ENCODE measurements around the gene KRTAP10-5.

KRTAP10-5 gene

DNA sequence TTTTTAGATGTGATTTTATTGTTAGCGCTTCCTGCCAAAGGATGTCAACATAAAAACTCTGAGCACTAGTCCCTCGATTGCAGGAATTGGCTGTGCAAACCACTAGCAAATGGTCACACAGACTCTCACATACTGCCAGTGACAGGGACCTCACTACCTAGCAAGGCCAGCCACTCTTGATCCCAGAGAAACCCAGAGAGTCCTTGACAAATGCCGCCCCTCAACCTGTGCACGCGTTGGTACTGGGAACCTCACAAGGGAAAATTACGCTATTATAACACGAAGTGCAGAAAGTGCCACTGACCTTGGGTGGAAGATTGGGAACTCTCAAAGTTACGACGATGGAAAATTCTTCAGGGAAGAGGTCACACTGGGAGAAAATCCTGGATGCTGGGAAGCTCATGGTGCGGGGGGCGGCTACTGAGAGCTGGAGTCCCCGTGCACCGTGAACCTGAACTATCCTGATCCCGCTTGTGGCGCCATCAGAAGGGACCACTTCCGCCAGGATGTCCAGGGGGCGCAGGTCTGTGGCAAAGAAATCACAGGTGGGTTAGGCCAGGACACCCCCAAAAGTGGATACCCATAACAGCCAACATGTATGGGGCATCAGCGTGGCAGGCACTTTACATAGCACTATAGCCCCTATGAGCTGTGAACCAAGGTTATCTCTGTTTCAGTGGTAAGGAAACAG lies 12.8 kb downstream of the KRTAP10-5 start:
- no peak overlapping the region for H3K4me3 ChIP-seq (IDR thresholded peaks at IDR 0.05; ENCODE audit: insufficient read depth, low read depth, low read length)
- no peaks in the 10 kb centered on the region for H3K79me2 ChIP-seq (ENCODE audit: insufficient read depth, low read depth)
- H2AFZ ChIP-seq (ENCODE audit: low read depth) = no peak overlapping the region
- H3K36me3 ChIP-seq (ENCODE audit: insufficient read depth) = no peaks in the 10 kb centered on the region
- H3K4me2 ChIP-seq = no peak overlapping the region
- TF ChIP-seq, protein P1, sequence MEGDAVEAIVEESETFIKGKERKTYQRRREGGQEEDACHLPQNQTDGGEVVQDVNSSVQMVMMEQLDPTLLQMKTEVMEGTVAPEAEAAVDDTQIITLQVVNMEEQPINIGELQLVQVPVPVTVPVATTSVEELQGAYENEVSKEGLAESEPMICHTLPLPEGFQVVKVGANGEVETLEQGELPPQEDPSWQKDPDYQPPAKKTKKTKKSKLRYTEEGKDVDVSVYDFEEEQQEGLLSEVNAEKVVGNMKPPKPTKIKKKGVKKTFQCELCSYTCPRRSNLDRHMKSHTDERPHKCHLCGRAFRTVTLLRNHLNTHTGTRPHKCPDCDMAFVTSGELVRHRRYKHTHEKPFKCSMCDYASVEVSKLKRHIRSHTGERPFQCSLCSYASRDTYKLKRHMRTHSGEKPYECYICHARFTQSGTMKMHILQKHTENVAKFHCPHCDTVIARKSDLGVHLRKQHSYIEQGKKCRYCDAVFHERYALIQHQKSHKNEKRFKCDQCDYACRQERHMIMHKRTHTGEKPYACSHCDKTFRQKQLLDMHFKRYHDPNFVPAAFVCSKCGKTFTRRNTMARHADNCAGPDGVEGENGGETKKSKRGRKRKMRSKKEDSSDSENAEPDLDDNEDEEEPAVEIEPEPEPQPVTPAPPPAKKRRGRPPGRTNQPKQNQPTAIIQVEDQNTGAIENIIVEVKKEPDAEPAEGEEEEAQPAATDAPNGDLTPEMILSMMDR (conservative IDR thresholded peaks at IDR 0.05; ENCODE audit: low read depth, low read length) = no peak
- no peak overlapping the region for H3K27ac ChIP-seq
- H3K27me3 ChIP-seq (ENCODE audit: insufficient read depth, low read depth) = peaks cover 48% of the 10 kb centered on the region
- H3K9ac ChIP-seq = no peak overlapping the region
- H4K20me1 ChIP-seq (ENCODE audit: insufficient read depth) = no peaks in the 10 kb centered on the region
- H3K4me1 ChIP-seq (ENCODE audit: low read depth, poor library complexity, severe bottlenecking) = no peaks in the 10 kb centered on the region

DNA sequence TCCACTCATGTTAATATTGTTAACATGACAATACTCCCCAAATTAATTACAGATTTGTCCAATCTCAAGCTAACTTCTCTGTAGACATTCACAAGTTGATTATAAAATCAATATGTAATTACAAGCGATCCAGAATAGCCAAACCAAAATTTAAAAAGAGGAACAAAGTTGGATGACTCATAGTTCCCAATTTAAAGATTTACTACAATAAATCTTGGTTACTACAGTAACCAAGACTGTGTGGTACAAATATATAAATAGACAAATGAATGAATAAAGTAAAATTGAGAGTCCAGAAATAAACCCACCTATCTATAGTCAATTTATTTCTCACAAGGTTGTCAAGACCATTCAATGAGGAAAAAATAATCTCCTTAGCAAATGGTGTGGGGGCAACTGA lies 14.0 kb downstream of the KRTAP10-5 start:
- Histone ChIP-seq H3K27ac (no peak overlapping the region), H3K79me2 (ENCODE audit: insufficient read depth, low read depth) (no peaks in the 10 kb centered on the region), H3K9ac (no peak overlapping the region), H4K20me1 (ENCODE audit: insufficient read depth) (no peaks in the 10 kb centered on the region), H3K36me3 (ENCODE audit: insufficient read depth) (no peaks in the 10 kb centered on the region), H2AFZ (ENCODE audit: low read depth) (no peak overlapping the region), H3K27me3 (ENCODE audit: insufficient read depth, low read depth) (peaks cover 37% of the 10 kb centered on the region), H3K4me3 (IDR thresholded peaks at IDR 0.05; ENCODE audit: insufficient read depth, low read depth, low read length) (no peak overlapping the region), H3K4me2 (no peak overlapping the region), H3K4me1 (ENCODE audit: low read depth, poor library complexity, severe bottlenecking) (no peaks in the 10 kb centered on the region)
- TF ChIP-seq, protein P1 (conservative IDR thresholded peaks at IDR 0.05; ENCODE audit: low read depth, low read length) = no peak

DNA sequence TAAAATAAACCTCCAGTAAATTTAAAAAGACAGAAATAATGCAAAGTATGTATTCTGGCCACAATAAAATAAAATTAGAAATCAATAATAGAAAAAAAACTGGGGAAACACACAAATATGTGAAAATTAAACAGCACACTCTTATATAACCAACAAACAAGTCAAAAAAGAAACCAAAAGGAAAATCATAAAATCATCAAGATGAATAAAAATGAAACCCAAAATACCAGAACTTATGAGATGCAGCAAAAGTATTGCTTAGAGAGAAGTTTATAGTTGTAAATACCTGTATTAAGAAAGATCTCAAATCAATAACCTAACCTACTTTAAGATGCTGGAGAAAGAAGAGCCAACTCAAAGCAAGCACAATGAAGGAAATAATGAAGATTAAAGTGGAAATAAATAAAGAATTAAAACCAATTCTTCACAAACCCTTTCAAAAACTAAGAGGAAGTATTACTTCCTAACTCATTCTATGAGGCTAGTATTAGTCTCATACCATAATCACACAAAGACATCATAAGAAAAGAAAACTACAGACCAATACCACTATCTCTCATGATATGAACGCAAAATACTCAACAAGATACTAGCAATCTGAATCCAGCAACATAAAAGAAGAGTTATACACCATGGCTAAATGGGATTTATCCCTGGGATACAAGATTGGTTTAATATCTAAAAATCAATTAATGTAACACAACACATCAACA lies 15.4 kb downstream of the KRTAP10-5 start:
- Histone ChIP-seq H2AFZ (ENCODE audit: low read depth) (no peak overlapping the region), H3K27ac (no peak overlapping the region), H3K79me2 (ENCODE audit: insufficient read depth, low read depth) (no peaks in the 10 kb centered on the region), H3K4me3 (IDR thresholded peaks at IDR 0.05; ENCODE audit: insufficient read depth, low read depth, low read length) (no peak overlapping the region), H3K4me2 (no peak overlapping the region), H3K36me3 (ENCODE audit: insufficient read depth) (no peaks in the 10 kb centered on the region), H3K27me3 (ENCODE audit: insufficient read depth, low read depth) (peaks cover 34% of the 10 kb centered on the region; the same call in 1 of the 2 replicates), H4K20me1 (ENCODE audit: insufficient read depth) (no peaks in the 10 kb centered on the region), H3K4me1 (ENCODE audit: low read depth, poor library complexity, severe bottlenecking) (no peaks in the 10 kb centered on the region), H3K9ac (no peak overlapping the region)
- TF ChIP-seq, protein P1 (conservative IDR thresholded peaks at IDR 0.05; ENCODE audit: low read depth, low read length) = no peak

DNA sequence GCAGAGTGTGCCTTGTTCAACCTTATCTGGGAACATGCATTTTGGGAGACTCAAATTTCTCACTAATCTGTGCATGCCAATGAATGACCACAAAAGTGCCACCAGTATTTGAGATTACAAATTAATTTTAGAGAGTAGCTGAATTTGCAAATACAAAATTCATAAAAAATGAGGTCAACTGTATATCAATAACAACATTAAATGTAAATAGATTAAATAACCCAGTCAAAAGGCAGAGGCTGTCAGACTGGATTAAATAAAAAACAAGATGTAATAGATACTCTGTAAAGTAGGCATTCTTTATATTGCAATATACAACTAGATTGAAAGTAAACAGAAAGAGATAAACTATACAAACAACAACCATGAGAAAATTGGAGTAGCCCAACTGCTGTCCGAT lies 16.3 kb downstream of the KRTAP10-5 start:
- Histone ChIP-seq H3K4me3 (IDR thresholded peaks at IDR 0.05; ENCODE audit: insufficient read depth, low read depth, low read length) (no peak overlapping the region), H3K4me1 (ENCODE audit: low read depth, poor library complexity, severe bottlenecking) (no peaks in the 10 kb centered on the region), H3K9ac (no peak overlapping the region), H3K79me2 (ENCODE audit: insufficient read depth, low read depth) (no peaks in the 10 kb centered on the region), H3K36me3 (ENCODE audit: insufficient read depth) (no peaks in the 10 kb centered on the region), H3K4me2 (no peak overlapping the region), H3K27ac (no peak overlapping the region), H4K20me1 (ENCODE audit: insufficient read depth) (no peaks in the 10 kb centered on the region), H3K27me3 (ENCODE audit: insufficient read depth, low read depth) (peaks cover 32% of the 10 kb centered on the region; the same call in 1 of the 2 replicates), H2AFZ (ENCODE audit: low read depth) (no peak overlapping the region)
- TF ChIP-seq, protein P1 (conservative IDR thresholded peaks at IDR 0.05; ENCODE audit: low read depth, low read length) = no peak

Measured in KMS-11 (cell line).